Measurements from ENCODE around the gene CTAGE1. TPM values are rescaled to one million over a fixed set of nuclear protein-coding genes. Genes with fewer than 3 reads are reported as not detected.
"Not testable (repeated sequence)": the region's sequence is repeated elsewhere in the genome, so short reads cannot be mapped to it uniquely, and the experiment has no call there.

CTAGE1 gene
- total and polyA plus RNA-seq, 2 donors (not counting 1 experiment from before 2014, with no cell fraction given), result under 0.01 TPM; not detected in 1

DNA sequence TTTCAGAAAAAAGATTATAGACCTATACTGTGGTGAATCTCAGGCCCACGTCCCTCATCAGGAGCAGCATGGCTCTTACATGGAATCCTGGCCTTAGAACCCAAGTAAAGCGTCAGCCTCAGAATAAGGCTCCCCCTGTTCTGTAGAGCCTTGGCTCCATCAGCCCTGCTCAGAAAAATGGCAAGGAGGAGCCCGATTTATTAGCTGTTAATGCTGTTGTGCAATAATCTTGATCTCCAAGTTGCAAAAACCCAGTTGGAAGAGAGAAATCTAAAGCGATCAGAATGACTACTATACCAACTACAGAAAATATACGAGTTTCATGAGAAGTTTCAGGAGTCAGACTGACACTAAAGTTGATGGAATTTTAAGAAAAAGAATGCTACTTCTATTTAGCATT, 35.6 kb upstream of the CTAGE1 start:
- Histone ChIP-seq H3K79me2 (ENCODE audit: control insufficient read depth, insufficient read depth, low read length) (no peaks in the 10 kb centered on the region), H3K4me3 (replicated peaks in 1 of 4; ENCODE audit: control extremely low read depth in 1 of 4, insufficient read depth in 1 of 4, low read depth in 3 of 4, low read length in 4 of 4) (no peak overlapping the region), H4K20me1 (ENCODE audit: control insufficient read depth, extremely low read depth, insufficient read depth, low read length) (no peaks in the 10 kb centered on the region), H3K27ac (ENCODE audit: insufficient read depth, low read length) (no peak overlapping the region), H3K4me1 (ENCODE audit: control insufficient read depth, extremely low read depth, insufficient read depth, low read length) (no peaks in the 10 kb centered on the region), H3K4me2 (ENCODE audit: extremely low read depth, insufficient read depth, low read length) (no peak overlapping the region), H3K9ac (ENCODE audit: insufficient read depth, low read length) (no peak overlapping the region), H3K9me3 (ENCODE audit: control insufficient read depth, insufficient read depth, low read depth, low read length) (no peaks in the 10 kb centered on the region), H3K36me3 (ENCODE audit: control insufficient read depth, insufficient read depth, low read length) (no peaks in the 10 kb centered on the region), H3K27me3 (ENCODE audit: control insufficient read depth, insufficient read depth, low read length) (no peaks in the 10 kb centered on the region), H2AFZ (ENCODE audit: low read length) (no peak overlapping the region)
- no peak for DNase-seq (ENCODE audit: low read depth in 2 of 2)
- TF ChIP-seq, protein P1, sequence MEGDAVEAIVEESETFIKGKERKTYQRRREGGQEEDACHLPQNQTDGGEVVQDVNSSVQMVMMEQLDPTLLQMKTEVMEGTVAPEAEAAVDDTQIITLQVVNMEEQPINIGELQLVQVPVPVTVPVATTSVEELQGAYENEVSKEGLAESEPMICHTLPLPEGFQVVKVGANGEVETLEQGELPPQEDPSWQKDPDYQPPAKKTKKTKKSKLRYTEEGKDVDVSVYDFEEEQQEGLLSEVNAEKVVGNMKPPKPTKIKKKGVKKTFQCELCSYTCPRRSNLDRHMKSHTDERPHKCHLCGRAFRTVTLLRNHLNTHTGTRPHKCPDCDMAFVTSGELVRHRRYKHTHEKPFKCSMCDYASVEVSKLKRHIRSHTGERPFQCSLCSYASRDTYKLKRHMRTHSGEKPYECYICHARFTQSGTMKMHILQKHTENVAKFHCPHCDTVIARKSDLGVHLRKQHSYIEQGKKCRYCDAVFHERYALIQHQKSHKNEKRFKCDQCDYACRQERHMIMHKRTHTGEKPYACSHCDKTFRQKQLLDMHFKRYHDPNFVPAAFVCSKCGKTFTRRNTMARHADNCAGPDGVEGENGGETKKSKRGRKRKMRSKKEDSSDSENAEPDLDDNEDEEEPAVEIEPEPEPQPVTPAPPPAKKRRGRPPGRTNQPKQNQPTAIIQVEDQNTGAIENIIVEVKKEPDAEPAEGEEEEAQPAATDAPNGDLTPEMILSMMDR (conservative IDR thresholded peaks at IDR 0.05 in 1 of 2, IDR thresholded peaks at IDR 0.05 in 1 of 2; ENCODE audit: low read depth in 1 of 2, low read length in 2 of 2), result no peak
- TF ChIP-seq EZH2 (IDR thresholded peaks at IDR 0.05; ENCODE audit: low read length, missing control alignments), result no peak

DNA sequence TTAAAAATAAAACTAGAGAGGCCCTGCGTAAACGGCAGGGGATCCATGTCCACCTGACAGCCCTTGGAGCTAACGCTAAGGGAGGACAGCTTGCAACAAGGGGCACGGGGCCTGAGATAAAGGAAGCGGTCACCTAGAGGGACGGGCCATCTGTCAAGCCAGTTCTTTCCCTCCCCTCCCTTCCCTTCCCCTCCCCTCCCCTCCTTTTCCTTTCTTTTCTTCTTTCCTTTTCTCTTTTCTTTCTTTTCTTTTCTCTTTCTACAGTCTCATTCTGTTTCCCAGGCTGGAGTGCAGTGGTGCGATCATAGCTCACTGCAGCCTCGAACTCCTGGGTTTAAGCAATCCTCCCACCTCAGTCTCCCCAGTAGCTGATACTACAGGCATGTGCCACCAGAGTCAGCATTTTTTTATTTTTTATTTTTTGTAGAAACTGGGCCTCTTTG, 34.5 kb upstream of the CTAGE1 start:
- no peak overlapping the region for H3K9ac ChIP-seq (ENCODE audit: insufficient read depth, low read length)
- no peaks in the 10 kb centered on the region for H3K79me2 ChIP-seq (ENCODE audit: control insufficient read depth, insufficient read depth, low read length)
- no peaks in the 10 kb centered on the region for H3K4me1 ChIP-seq (ENCODE audit: control insufficient read depth, extremely low read depth, insufficient read depth, low read length)
- TF ChIP-seq, protein P1 (conservative IDR thresholded peaks at IDR 0.05 in 1 of 2, IDR thresholded peaks at IDR 0.05 in 1 of 2; ENCODE audit: low read depth in 1 of 2, low read length in 2 of 2), result no peak
- TF ChIP-seq EZH2 (IDR thresholded peaks at IDR 0.05; ENCODE audit: low read length, missing control alignments), result no peak
- H4K20me1 ChIP-seq (ENCODE audit: control insufficient read depth, extremely low read depth, insufficient read depth, low read length), result no peaks in the 10 kb centered on the region
- H3K36me3 ChIP-seq (ENCODE audit: control insufficient read depth, insufficient read depth, low read length), result no peaks in the 10 kb centered on the region
- H3K4me3 ChIP-seq (replicated peaks in 1 of 4; ENCODE audit: control extremely low read depth in 1 of 4, insufficient read depth in 1 of 4, low read depth in 3 of 4, low read length in 4 of 4), result no peak overlapping the region
- H2AFZ ChIP-seq (ENCODE audit: low read length), result no peak overlapping the region
- H3K27ac ChIP-seq (ENCODE audit: insufficient read depth, low read length), result no peak overlapping the region
- H3K9me3 ChIP-seq (ENCODE audit: control insufficient read depth, insufficient read depth, low read depth, low read length), result no peaks in the 10 kb centered on the region
- no peaks in the 10 kb centered on the region for H3K27me3 ChIP-seq (ENCODE audit: control insufficient read depth, insufficient read depth, low read length)
- no peak overlapping the region for H3K4me2 ChIP-seq (ENCODE audit: extremely low read depth, insufficient read depth, low read length)
- DNase-seq (ENCODE audit: low read depth in 2 of 2), result no peak

DNA sequence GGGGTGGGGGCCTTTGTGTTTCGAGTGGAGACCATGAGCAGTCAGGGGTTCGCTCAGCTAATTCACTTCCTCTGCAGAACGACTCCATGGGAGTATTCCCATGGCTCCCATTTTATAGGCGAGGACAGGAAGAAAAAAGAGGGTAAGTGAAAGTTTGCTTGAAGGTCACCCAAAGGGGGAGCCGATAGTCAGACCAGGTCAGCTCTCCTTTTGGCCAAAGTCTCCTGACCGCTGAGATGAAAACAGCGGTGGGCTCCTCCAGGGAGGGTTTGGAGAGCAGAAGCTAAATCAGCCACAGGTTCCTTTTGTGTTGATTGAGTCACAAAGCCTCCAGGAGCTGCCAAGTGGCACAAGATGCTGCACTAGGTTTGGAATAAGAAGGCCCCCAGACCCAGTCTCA, 34.1 kb upstream of the CTAGE1 start:
- Histone ChIP-seq H3K4me1 (ENCODE audit: control insufficient read depth, extremely low read depth, insufficient read depth, low read length) (no peaks in the 10 kb centered on the region), H3K9me3 (ENCODE audit: control insufficient read depth, insufficient read depth, low read depth, low read length) (no peaks in the 10 kb centered on the region), H3K4me3 (replicated peaks in 1 of 4; ENCODE audit: control extremely low read depth in 1 of 4, insufficient read depth in 1 of 4, low read depth in 3 of 4, low read length in 4 of 4) (no peak overlapping the region), H3K27ac (ENCODE audit: insufficient read depth, low read length) (no peak overlapping the region), H3K9ac (ENCODE audit: insufficient read depth, low read length) (no peak overlapping the region), H3K36me3 (ENCODE audit: control insufficient read depth, insufficient read depth, low read length) (no peaks in the 10 kb centered on the region), H3K27me3 (ENCODE audit: control insufficient read depth, insufficient read depth, low read length) (no peaks in the 10 kb centered on the region), H4K20me1 (ENCODE audit: control insufficient read depth, extremely low read depth, insufficient read depth, low read length) (no peaks in the 10 kb centered on the region), H2AFZ (ENCODE audit: low read length) (no peak overlapping the region), H3K79me2 (ENCODE audit: control insufficient read depth, insufficient read depth, low read length) (no peaks in the 10 kb centered on the region), H3K4me2 (ENCODE audit: extremely low read depth, insufficient read depth, low read length) (no peak overlapping the region)
- DNase-seq (ENCODE audit: low read depth in 2 of 2), result no peak
- TF ChIP-seq, protein P1 (conservative IDR thresholded peaks at IDR 0.05 in 1 of 2, IDR thresholded peaks at IDR 0.05 in 1 of 2; ENCODE audit: low read depth in 1 of 2, low read length in 2 of 2), result no peak

DNA sequence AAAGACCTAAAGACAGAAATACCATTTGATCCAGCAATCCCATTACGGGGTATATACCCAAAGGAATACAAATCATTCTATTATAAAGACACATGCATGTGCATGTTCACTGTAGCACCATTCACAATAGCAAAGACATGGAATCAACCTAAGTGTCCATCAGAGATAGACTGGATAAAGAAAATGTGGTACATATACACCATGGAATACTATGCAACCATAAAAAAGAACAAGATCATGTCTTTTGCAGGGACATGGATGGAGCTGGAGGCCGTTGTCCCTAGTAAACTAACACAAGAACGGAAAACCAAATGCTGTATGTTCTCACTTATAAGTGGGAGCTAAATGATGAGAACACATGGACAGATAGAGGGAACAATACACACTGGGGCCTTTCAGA, 33.1 kb upstream of the CTAGE1 start:
- not testable (repeated sequence) for H3K79me2 ChIP-seq (ENCODE audit: control insufficient read depth, insufficient read depth, low read length); H2AFZ ChIP-seq (ENCODE audit: low read length); H3K36me3 ChIP-seq (ENCODE audit: control insufficient read depth, insufficient read depth, low read length); H4K20me1 ChIP-seq (ENCODE audit: control insufficient read depth, extremely low read depth, insufficient read depth, low read length); H3K9me3 ChIP-seq (ENCODE audit: control insufficient read depth, insufficient read depth, low read depth, low read length); H3K4me1 ChIP-seq (ENCODE audit: control insufficient read depth, extremely low read depth, insufficient read depth, low read length); H3K4me2 ChIP-seq (ENCODE audit: extremely low read depth, insufficient read depth, low read length); H3K27me3 ChIP-seq (ENCODE audit: control insufficient read depth, insufficient read depth, low read length); H3K9ac ChIP-seq (ENCODE audit: insufficient read depth, low read length); H3K27ac ChIP-seq (ENCODE audit: insufficient read depth, low read length); DNase-seq (ENCODE audit: low read depth in 2 of 2); H3K4me3 ChIP-seq (replicated peaks in 1 of 4; ENCODE audit: control extremely low read depth in 1 of 4, insufficient read depth in 1 of 4, low read depth in 3 of 4, low read length in 4 of 4)

DNA sequence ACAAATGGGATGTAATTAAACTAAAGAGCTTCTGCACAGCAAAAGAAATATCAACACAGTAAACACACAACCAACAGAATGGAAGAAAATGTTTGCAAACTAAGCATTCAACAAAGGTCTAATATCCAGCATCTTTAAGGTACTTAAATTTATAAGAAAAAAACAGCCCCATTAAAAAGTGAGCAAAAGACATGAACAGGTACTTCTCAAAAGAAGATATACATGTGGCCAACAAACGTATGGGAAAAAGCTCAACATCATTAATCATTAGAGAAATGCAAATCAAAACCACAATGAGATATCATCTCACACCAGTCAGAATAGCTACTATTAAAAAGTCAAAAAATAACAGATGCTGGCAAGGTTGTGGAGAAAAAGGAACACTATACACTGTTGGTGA, 32.6 kb upstream of the CTAGE1 start:
- H3K27ac ChIP-seq (ENCODE audit: insufficient read depth, low read length); H3K79me2 ChIP-seq (ENCODE audit: control insufficient read depth, insufficient read depth, low read length); H3K4me2 ChIP-seq (ENCODE audit: extremely low read depth, insufficient read depth, low read length); H3K4me1 ChIP-seq (ENCODE audit: control insufficient read depth, extremely low read depth, insufficient read depth, low read length); H2AFZ ChIP-seq (ENCODE audit: low read length); H3K36me3 ChIP-seq (ENCODE audit: control insufficient read depth, insufficient read depth, low read length); H3K27me3 ChIP-seq (ENCODE audit: control insufficient read depth, insufficient read depth, low read length); H3K9ac ChIP-seq (ENCODE audit: insufficient read depth, low read length); DNase-seq (ENCODE audit: low read depth in 2 of 2); H3K4me3 ChIP-seq (replicated peaks in 1 of 4; ENCODE audit: control extremely low read depth in 1 of 4, insufficient read depth in 1 of 4, low read depth in 3 of 4, low read length in 4 of 4); H4K20me1 ChIP-seq (ENCODE audit: control insufficient read depth, extremely low read depth, insufficient read depth, low read length); H3K9me3 ChIP-seq (ENCODE audit: control insufficient read depth, insufficient read depth, low read depth, low read length): not testable (repeated sequence)
